ENCODE results near the gene KBTBD3.

KBTBD3 gene

GRCh38 chr11:106101819-106102218 lies 24.7 kb upstream of the KBTBD3 start:
- no peaks in the 10 kb centered on the region for H3K9me2 ChIP-seq (replicated peaks; ENCODE audit: insufficient read depth, low read length)
- H3K4me2 ChIP-seq (ENCODE audit: low read depth, low read length, poor library complexity, severe bottlenecking) = no peak overlapping the region
- H3K27ac ChIP-seq (ENCODE audit: low read depth, low read length) = no peak overlapping the region

GRCh38 chr11:106101370-106101769 lies 24.2 kb upstream of the KBTBD3 start:
- H3K27ac ChIP-seq (ENCODE audit: low read depth, low read length) = no peak overlapping the region
- no peaks in the 10 kb centered on the region for H3K9me3 ChIP-seq (ENCODE audit: insufficient read depth, low read length)
- no peaks in the 10 kb centered on the region for H3K27me3 ChIP-seq (ENCODE audit: low read length)
- no peaks in the 10 kb centered on the region for H3K9me2 ChIP-seq (replicated peaks; ENCODE audit: insufficient read depth, low read length)
- H3F3A ChIP-seq (ENCODE audit: insufficient read depth) = peaks cover 3% of the 10 kb centered on the region; the same call in 1 of the 2 replicates
- H3K79me2 ChIP-seq (ENCODE audit: insufficient read depth, low read length) = no peaks in the 10 kb centered on the region
- H3K4me3 ChIP-seq (ENCODE audit: insufficient read depth, low read length, poor library complexity, severe bottlenecking) = no peak overlapping the region
- TF ChIP-seq EZH2phosphoT487 (conservative IDR thresholded peaks at IDR 0.05; ENCODE audit: low read length) (no peak), CTCF (IDR thresholded peaks at IDR 0.05; ENCODE audit: insufficient read depth, low read length, poor library complexity, severe bottlenecking) (no peak)
- H2AFZ ChIP-seq (ENCODE audit: low read depth, low read length, severe bottlenecking) = no peak overlapping the region
- H4K20me1 ChIP-seq (ENCODE audit: low read depth, low read length) = no peaks in the 10 kb centered on the region
- no peak overlapping the region for H3K9ac ChIP-seq (ENCODE audit: low read length)
- no peak overlapping the region for H3K4me2 ChIP-seq (ENCODE audit: low read depth, low read length, poor library complexity, severe bottlenecking)
- H3K36me3 ChIP-seq (ENCODE audit: low read length) = peaks cover 17% of the 10 kb centered on the region

More at GRCh38 chr11:106101819-106102218, 24.7 kb upstream of the KBTBD3 start:
- Histone ChIP-seq H3K36me3 (ENCODE audit: low read length) (peaks cover 12% of the 10 kb centered on the region), H3K79me2 (ENCODE audit: insufficient read depth, low read length) (no peaks in the 10 kb centered on the region), H3K9ac (ENCODE audit: low read length) (no peak overlapping the region), H3K4me3 (ENCODE audit: insufficient read depth, low read length, poor library complexity, severe bottlenecking) (no peak overlapping the region), H3K27me3 (ENCODE audit: low read length) (no peaks in the 10 kb centered on the region), H3K9me3 (ENCODE audit: insufficient read depth, low read length) (no peaks in the 10 kb centered on the region), H4K20me1 (ENCODE audit: low read depth, low read length) (no peaks in the 10 kb centered on the region), H3F3A (ENCODE audit: insufficient read depth) (peaks cover 3% of the 10 kb centered on the region; the same call in 1 of the 2 replicates), H2AFZ (ENCODE audit: low read depth, low read length, severe bottlenecking) (no peak overlapping the region)
- TF ChIP-seq CTCF (IDR thresholded peaks at IDR 0.05; ENCODE audit: insufficient read depth, low read length, poor library complexity, severe bottlenecking) = no peak
- TF ChIP-seq EZH2phosphoT487 (conservative IDR thresholded peaks at IDR 0.05; ENCODE audit: low read length) = no peak

GRCh38 chr11:106098893-106099553 lies 21.9 kb upstream of the KBTBD3 start:
- Histone ChIP-seq H2AFZ (ENCODE audit: low read depth, low read length, severe bottlenecking) (no peak overlapping the region), H4K20me1 (ENCODE audit: low read depth, low read length) (no peaks in the 10 kb centered on the region; the same call in none of the 2 replicates), H3K9ac (ENCODE audit: low read length) (no peak overlapping the region), H3K36me3 (ENCODE audit: low read length) (peaks cover 28% of the 10 kb centered on the region), H3K9me3 (ENCODE audit: insufficient read depth, low read length) (no peaks in the 10 kb centered on the region), H3K9me2 (replicated peaks; ENCODE audit: insufficient read depth, low read length) (no peaks in the 10 kb centered on the region), H3F3A (ENCODE audit: insufficient read depth) (peaks cover 3% of the 10 kb centered on the region; the same call in 1 of the 2 replicates), H3K4me3 (ENCODE audit: insufficient read depth, low read length, poor library complexity, severe bottlenecking) (no peak overlapping the region), H3K79me2 (ENCODE audit: insufficient read depth, low read length) (no peaks in the 10 kb centered on the region), H3K27ac (ENCODE audit: low read depth, low read length) (no peak overlapping the region), H3K27me3 (ENCODE audit: low read length) (no peaks in the 10 kb centered on the region), H3K4me2 (ENCODE audit: low read depth, low read length, poor library complexity, severe bottlenecking) (no peak overlapping the region)
- no peak for TF ChIP-seq EZH2phosphoT487 (conservative IDR thresholded peaks at IDR 0.05; ENCODE audit: low read length)
- no peak for TF ChIP-seq CTCF (IDR thresholded peaks at IDR 0.05; ENCODE audit: insufficient read depth, low read length, poor library complexity, severe bottlenecking)
